Measurements from ENCODE around the gene TGFB1I1. TPM values are rescaled to one million over a fixed set of nuclear protein-coding genes. Genes with fewer than 3 reads are reported as not detected.
"Not testable (repeated sequence)": the region's sequence is repeated elsewhere in the genome, so short reads cannot be mapped to it uniquely, and the experiment has no call there.

The TGFB1I1 gene
- total and polyA plus RNA-seq, 2 experiments from 2014 or later, result 39.1 to 54.0 TPM

- DNase-seq (ENCODE audit: low read depth in 1 of 2, low spot score in 1 of 2), result peak in 1 of 2 donors; percentile 44
- H3K27ac ChIP-seq, result no peak overlapping the region
- no peak for TF ChIP-seq CTCF (IDR thresholded peaks at IDR 0.05; ENCODE audit: low read depth, low read length)
- peaks cover 9% of the 10 kb centered on the region for H3K4me1 ChIP-seq (ENCODE audit: low read depth)
- no peak overlapping the region for H3K4me3 ChIP-seq
- no peaks in the 10 kb centered on the region for H3K36me3 ChIP-seq
- no peaks in the 10 kb centered on the region for H3K9me3 ChIP-seq (ENCODE audit: low read depth)
- H3K27me3 ChIP-seq, result peaks cover 33% of the 10 kb centered on the region
Observed at GRCh38 chr16:31480851-31481536, 9.0 kb downstream of the TGFB1I1 start.

- Histone ChIP-seq H3K4me1 (ENCODE audit: low read depth) (peaks cover 2% of the 10 kb centered on the region), H3K9me3 (ENCODE audit: low read depth) (no peaks in the 10 kb centered on the region), H3K27ac (no peak within 1 kb of the TSS), H3K36me3 (no peaks in the 10 kb centered on the region), H3K4me3 (no peak within 1 kb of the TSS), H3K27me3 (peaks cover 53% of the 10 kb centered on the region)
- TF ChIP-seq CTCF (IDR thresholded peaks at IDR 0.05; ENCODE audit: low read depth, low read length), result no peak
- DNase-seq (ENCODE audit: low read depth in 1 of 2, low spot score in 1 of 2), result no peak
Observed at GRCh38 chr16:31483081-31483480, 11.1 kb downstream of the TGFB1I1 start, which contains the start of gene SLC5A2. SLC5A2 (plus strand) TSS chr16:31483123; CDS start chr16:31483137, 14 bp downstream.

GRCh38 chr16:31484048-31484447 is 12.1 kb downstream of the TGFB1I1 start:
- not testable (repeated sequence) for H3K4me1 ChIP-seq (ENCODE audit: low read depth); H3K4me3 ChIP-seq; DNase-seq (ENCODE audit: low read depth in 1 of 2, low spot score in 1 of 2); H3K27ac ChIP-seq; H3K36me3 ChIP-seq; H3K9me3 ChIP-seq (ENCODE audit: low read depth)
- peaks cover 60% of the 10 kb centered on the region for H3K27me3 ChIP-seq

- Histone ChIP-seq H3K4me1 (ENCODE audit: low read depth) (no peaks in the 10 kb centered on the region), H3K36me3 (no peaks in the 10 kb centered on the region), H3K27ac (no peak overlapping the region), H3K27me3 (peaks cover 60% of the 10 kb centered on the region), H3K4me3 (no peak overlapping the region), H3K9me3 (ENCODE audit: low read depth) (no peaks in the 10 kb centered on the region)
- DNase-seq (ENCODE audit: low read depth in 1 of 2, low spot score in 1 of 2), result peak in 1 of 2 donors; percentile 36
- TF ChIP-seq CTCF (IDR thresholded peaks at IDR 0.05; ENCODE audit: low read depth, low read length), result no peak
Observed at GRCh38 chr16:31484491-31485171, 12.7 kb downstream of the TGFB1I1 start.

GRCh38 chr16:31485571-31485970 is 13.6 kb downstream of the TGFB1I1 start:
- H3K4me3 ChIP-seq, result no peak overlapping the region
- H3K36me3 ChIP-seq, result no peaks in the 10 kb centered on the region
- no peak for TF ChIP-seq CTCF (IDR thresholded peaks at IDR 0.05; ENCODE audit: low read depth, low read length)
- no peak overlapping the region for H3K27ac ChIP-seq
- H3K4me1 ChIP-seq (ENCODE audit: low read depth), result no peaks in the 10 kb centered on the region
- no peaks in the 10 kb centered on the region for H3K9me3 ChIP-seq (ENCODE audit: low read depth)
- DNase-seq (ENCODE audit: low read depth in 1 of 2, low spot score in 1 of 2), result no peak
- H3K27me3 ChIP-seq, result peaks cover 60% of the 10 kb centered on the region

- no peak overlapping the region for H3K27ac ChIP-seq
- H3K27me3 ChIP-seq, result peaks cover 60% of the 10 kb centered on the region
- TF ChIP-seq CTCF (IDR thresholded peaks at IDR 0.05; ENCODE audit: low read depth, low read length), result no peak
- H3K36me3 ChIP-seq, result no peaks in the 10 kb centered on the region
- no peaks in the 10 kb centered on the region for H3K4me1 ChIP-seq (ENCODE audit: low read depth)
- H3K4me3 ChIP-seq, result no peak overlapping the region
- no peak for DNase-seq (ENCODE audit: low read depth in 1 of 2, low spot score in 1 of 2)
- H3K9me3 ChIP-seq (ENCODE audit: low read depth), result no peaks in the 10 kb centered on the region
Observed at GRCh38 chr16:31486045-31486444, 14.1 kb downstream of the TGFB1I1 start.

All from cardiac muscle cell (in vitro differentiated cells and primary cell).